Activated T-cell treated with anti-CD3 and anti-CD28 coated beads, Interleukin-2, amount 50 U/mL, for 1 hour (primary cell): ENCODE data around the gene MSANTD1.

ENCODE experiments used
- DNase-seq: peaks from one replicate; pipeline ENCODE4 v3.0.0-alpha.2; 2020

Gene MSANTD1

DNA sequence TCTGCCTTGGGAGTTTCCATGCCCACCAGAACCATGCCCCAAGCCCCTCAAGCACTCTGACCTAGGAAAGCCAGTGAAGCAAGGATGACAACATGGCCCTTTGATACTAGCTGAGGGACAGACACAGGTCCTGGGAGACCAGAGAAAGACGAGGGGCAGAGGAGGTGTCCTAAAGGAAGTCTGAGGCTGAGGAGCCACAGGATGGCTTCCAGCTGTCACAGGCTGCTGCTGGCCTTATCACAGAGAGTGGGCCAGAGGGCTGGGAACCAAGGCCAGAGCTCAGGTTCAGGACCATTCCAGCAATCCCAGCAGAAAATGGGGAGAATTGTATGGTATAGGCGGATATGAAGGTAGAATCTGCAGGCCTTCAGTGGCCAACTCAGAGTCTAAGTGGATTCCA, 31.7 kb upstream of the MSANTD1 start:
- DNase-seq, result no peak

DNA sequence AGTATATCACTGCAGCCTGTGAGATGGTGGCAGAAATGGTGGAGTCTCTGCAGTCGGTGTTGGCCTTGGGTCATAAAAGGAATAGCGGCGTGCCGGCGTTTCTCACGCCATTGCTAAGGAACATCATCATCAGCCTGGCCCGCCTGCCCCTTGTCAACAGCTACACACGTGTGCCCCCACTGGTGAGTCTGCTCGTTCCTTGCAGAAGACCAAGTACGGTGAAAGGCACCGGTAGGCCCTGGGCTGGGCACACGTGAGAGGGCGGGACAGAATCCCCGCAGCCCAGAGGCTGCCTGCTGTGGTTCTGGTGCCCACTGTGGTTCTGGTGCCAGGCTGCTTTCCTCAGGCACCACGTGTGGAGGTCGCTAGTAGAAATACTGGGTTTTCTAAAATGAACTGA, 31.2 kb upstream of the MSANTD1 start:
- no peak for DNase-seq

DNA sequence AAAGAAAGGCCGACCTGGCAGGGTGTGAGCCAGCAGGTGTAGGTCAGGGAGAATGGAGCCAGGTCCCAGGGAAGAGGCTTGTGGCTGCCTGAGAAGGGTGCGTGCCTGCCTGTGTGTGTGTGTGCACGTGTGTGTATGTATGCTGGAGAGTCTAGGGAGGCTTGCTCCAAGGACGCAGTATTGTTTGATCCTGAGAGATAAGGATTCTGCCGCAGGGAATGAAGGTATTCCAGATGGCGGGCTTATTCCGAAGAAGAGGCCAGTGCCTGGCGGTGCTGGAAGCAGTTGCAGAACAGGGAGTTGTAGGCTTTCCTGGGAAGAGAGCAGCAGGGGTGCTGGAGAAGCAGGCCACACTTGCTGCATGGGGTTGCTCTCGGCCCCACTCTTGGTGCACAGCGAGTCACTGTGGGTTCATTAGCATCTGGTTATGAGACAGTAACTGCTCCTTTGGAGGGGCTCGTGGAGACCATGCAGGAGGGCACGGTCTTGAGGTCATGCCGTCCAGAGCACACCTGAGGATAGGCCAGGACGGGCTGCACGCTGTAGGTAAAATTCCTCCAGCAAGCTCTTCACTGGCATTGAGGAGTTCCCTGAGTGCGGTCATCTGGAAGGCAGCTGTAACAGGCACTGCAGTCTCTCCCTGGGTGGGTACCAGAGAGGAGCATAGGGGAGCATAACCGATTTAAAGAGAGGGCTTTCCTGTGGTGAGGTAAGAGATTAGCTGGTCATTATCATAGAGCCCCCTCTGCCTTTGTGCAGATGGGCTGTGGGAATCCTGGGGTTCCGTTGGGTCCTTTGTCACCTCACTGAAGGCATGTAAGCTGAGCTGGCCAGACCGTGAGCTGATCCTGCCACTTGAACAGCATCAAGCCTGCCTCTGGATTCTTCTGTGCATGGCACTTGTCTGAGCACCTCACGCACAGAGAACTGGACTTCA, 29.9 kb upstream of the MSANTD1 start:
- no peak for DNase-seq

- DNase-seq, result no peak
Measured at GRCh38 chr4:3219761-3220475, 29.0 kb upstream of the MSANTD1 start.

DNA sequence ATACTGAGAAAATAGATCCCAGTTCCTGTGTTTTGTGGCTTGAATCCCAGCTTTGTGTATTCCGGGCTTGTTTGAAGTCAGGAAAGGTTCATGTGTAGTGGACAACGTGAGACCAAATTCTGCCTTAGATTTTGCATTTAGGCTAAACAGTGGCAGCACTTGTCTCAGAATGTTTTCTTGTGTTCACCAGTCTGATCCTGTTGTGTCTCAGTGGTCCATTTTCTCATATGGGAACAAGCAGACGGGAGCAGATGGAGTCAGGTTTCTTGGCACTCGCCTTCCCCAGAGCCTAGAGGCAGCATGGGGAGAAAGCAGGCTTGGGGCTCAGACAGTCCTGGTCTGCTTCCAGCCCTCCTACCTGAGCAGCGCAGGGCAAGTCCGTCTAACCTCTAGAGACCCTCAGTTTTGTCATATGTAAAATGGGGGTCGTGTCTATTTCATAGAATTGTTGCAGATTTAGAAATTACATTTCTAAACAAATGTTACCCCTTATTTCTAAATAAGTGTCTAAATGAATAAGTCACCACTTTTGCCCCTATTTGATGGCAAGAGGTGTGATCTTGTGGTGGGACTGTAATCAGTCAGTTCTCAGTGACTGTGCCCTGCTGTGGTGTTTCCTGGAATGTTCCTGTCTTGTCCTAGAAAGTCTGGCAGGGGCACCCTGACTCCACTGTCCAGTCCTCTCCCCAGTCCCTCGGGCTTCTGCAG, 28.3 kb upstream of the MSANTD1 start:
- no peak for DNase-seq

- no peak for DNase-seq
Measured at GRCh38 chr4:3221184-3221494, 27.8 kb upstream of the MSANTD1 start.

GRCh38 chr4:3221996-3222395, 27.0 kb upstream of the MSANTD1 start:
- DNase-seq, result no peak

- no peak for DNase-seq
Measured at GRCh38 chr4:3223346-3223745, 25.6 kb upstream of the MSANTD1 start.

DNA sequence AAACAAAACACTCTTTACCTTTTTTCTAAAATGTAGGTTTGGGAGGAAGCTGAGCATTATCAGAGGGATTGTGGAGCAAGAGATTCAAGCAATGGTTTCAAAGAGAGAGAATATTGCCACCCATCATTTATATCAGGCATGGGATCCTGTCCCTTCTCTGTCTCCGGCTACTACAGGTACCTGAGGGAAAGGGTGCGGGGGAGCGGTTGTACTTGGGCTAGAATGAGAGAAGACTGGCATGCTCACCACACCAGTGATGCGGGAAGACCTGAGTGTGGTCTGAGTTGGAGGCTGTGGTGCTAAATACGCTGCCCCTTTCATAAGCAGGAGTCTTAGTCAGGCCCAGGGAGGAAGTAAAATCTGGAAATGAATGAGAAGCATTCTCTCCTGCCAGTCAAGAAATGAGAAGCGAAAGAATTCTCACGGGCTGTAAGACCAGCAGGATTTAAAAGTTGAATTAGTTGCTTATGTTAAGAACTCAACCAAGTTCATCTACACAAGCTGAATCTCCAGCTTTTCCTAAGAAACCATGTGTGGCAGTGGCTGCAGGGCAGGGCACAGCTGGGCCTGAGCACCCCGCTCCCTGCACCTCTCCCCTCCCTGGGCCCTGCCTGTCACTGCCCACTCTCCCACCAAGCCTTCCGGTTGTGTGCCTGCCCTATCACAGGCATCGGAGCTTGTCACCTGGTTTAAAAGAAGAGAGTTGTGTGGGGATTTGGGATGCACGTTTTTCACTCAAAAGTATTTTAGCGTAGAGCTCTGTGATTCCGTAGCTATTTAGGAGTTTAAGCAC, 24.8 kb upstream of the MSANTD1 start:
- DNase-seq, result no peak

DNA sequence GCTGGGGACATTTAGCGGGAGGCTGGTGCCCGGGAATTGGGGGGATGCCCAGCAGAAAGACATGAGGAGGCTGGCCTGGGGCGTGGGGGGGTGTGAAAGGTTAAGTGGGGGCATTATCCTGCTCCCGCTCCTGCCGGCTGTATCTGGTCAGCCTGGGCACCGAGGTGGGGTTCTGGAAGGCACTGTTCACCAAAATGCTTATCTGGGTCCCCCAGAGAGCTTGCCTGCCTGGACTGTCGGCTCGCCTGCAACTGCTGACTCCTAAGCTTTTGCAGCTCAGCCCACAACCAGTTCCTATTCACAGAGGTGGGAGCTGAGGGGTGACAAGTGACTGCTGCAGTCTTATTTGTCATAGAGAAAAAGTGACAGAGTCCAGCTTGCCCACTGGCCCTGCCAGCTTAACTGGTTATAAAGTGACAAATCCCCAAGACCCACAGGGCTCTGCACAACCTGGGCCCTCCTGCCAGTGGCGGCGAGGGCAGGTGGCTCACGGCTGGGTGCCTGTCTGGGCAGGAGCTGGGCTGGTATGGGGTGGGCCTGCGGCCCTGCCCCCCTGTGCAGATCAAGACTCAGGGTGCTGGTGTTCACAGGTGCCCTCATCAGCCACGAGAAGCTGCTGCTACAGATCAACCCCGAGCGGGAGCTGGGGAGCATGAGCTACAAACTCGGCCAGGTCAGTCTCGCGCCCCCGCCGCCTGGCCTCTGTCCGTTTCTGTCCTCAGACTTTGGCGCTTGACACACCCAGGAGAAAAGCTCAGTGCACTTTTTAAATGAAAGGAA, 23.7 kb upstream of the MSANTD1 start:
- DNase-seq, result no peak

DNA sequence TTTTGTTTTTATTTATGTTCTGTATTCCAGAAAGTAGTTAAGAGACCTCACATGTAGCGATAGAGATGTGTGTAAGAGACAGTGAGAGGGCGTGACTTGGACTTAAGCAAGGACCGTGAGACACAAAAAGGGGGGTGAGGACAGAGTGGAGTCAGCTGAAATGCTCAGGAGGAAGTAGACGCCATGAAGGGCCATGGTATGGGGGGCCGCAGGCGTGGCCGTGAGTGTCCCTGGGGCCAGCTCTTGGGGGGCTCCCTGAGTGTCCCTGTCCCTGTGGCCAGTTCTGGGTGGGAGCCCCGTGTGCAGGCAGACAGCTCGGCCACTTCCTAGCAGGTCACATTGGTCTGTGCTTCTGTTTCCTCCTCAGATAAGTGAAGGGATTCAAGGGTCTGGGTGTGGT, 23.0 kb upstream of the MSANTD1 start:
- no peak for DNase-seq

- no peak for DNase-seq
Measured at GRCh38 chr4:3226467-3226866, 22.5 kb upstream of the MSANTD1 start.

DNA sequence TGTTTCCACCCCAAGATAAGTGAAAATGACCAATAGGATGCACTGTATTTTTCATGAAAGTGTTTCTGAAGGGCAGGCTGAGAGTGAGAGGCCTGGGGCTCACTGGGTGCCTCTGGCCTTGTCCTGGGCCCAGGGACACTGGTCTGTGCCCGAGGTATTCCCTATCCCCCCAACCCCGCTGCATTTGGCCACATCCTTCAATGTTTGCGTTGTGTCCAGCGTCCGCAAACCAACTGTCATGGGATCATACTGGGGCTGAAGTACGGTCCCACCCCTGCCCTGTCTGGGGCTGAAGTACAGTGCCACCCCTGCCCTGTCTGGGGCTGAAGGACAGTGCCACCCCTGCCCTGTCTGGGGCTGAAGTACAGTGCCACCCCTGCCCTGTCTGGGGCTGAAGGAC, 22.0 kb upstream of the MSANTD1 start:
- DNase-seq, result no peak

GRCh38 chr4:3227878-3228675, 20.9 kb upstream of the MSANTD1 start:
- no peak for DNase-seq

- no peak for DNase-seq
Measured at GRCh38 chr4:3228881-3229280, 20.1 kb upstream of the MSANTD1 start.

GRCh38 chr4:3229328-3229727, 19.6 kb upstream of the MSANTD1 start:
- no peak for DNase-seq

DNA sequence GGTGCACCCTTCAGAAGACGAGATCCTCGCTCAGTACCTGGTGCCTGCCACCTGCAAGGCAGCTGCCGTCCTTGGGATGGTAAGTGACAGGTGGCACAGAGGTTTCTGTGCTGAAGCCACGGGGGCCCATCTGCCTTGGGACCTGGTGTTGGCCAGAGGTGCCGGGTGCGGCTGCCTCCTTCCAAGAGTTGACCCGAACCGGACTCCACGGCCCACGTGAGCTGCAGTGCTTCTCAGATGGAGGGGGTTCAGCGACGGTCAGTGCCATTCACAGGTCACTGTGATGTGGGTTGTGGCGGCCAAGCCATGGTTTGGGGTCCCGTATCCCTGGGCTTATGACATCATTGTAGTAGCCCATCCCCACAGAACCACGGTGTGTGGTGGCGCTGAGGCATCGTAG, 19.0 kb upstream of the MSANTD1 start:
- no peak for DNase-seq

DNA sequence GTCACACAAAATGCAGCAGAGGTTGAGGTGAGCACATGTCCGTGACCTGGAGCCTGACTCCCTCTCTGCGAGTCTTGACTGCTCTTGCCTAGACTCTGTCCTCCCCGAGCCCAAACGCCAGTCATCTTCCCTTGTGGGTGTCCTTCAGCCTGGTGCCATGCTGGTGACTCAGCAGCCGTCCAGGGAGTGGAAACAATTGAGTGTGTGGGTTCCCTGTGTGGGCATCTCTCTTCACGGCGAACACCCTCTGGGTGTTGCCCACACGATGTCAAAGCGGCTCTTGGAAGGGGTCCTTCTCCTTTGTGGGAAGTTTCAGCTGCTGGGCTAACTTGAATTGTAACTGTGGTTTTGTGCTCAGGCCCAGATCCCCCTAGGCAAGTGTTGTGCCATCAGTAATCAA, 17.5 kb upstream of the MSANTD1 start:
- no peak for DNase-seq

DNA sequence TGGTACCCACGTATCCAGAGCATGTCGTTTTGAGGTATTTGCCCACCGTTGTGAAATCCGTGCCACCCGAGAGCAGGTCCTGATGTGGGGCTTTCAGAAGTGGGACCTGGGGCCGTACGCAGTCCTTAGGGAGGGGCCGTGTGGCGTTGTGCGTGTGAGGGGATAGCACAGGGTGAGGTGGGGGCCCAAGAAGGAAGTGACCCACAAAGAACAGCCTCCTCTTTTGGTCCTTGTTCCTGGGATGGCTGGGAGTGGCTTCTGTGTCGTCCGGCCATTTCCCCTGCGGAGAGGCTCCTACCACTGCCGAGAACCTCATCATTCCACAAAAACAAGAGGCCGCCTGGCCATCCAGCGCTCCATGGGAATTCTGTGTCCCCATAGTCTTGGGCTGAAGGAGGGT, 17.0 kb upstream of the MSANTD1 start:
- DNase-seq, result no peak

GRCh38 chr4:3232871-3233271, 16.1 kb upstream of the MSANTD1 start:
- no peak for DNase-seq

DNA sequence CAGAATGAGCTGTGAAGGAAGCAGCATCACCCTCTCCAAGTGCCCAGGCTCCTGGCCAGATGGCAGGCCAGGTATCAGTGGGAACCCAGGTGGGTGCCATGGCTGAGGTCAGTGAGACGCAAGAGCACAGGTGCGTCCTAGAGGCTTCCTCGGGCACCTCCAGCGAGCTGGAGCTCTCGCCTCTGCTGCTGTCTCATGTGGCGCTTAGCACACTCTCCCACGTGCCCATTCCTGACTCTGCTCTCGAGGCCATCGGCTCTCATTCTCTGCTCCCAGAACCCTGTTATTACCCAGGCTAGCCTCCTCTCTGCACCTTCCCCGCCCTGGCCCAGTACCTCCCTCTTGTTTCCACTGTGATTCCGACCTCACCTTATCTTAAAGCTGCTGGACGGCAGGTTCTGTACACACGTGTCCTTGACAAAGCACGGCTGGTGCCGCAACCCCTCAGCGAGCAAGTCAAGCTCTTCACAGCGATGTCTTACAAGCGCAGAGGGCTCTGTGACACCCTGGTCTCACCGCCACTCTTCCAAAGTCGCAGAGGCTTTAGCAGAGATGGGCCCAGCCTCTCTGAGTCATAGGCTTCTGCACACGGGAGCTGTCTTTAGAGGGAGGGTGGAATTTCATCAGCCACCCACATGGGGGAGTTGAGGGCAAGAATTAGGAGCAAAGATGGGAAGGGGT, 15.4 kb upstream of the MSANTD1 start:
- DNase-seq, result no peak
